Measurements from ENCODE around the gene FCHO1.

Gene FCHO1

GRCh38 chr19:17790059-17790780, 38.9 kb downstream of the FCHO1 start:
- TF ChIP-seq CTCF (conservative IDR thresholded peaks at IDR 0.05): no peak
- H3K27ac ChIP-seq: peak overlapping the region; percentile 62

- TF ChIP-seq CTCF (conservative IDR thresholded peaks at IDR 0.05): no peak
- no peak overlapping the region for H3K27ac ChIP-seq
Observed at GRCh38 chr19:17794412-17794730, 43.1 kb downstream of the FCHO1 start.

GRCh38 chr19:17794731-17795494, 43.6 kb downstream of the FCHO1 start, which contains the start of gene B3GNT3:
Gene B3GNT3 (plus strand): TSS chr19:17795138. CDS start chr19:17807808, 12,670 bp downstream.
- TF ChIP-seq CTCF (conservative IDR thresholded peaks at IDR 0.05): no peak
- no peak within 1 kb of the TSS for H3K27ac ChIP-seq

DNA sequence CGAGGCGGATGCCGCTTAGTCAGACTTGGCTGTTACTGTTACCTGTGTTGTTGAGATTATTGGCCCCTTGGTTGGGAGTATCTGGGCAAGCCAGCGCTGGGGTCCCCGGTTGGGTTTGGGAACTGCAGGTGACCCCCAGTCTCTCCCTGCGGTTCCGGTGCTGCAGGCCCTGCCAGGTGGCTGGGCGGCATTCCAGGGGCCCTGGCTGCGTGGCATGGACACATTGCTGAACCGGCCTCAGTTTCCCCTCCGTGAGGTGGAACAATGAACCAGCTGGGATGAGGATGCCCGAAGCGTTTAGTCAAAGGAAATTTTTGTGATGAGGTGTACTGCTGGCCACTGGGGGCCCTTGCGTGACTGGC, 44.2 kb downstream of the FCHO1 start:
- no peak for TF ChIP-seq CTCF (conservative IDR thresholded peaks at IDR 0.05)
- no peak overlapping the region for H3K27ac ChIP-seq

DNA sequence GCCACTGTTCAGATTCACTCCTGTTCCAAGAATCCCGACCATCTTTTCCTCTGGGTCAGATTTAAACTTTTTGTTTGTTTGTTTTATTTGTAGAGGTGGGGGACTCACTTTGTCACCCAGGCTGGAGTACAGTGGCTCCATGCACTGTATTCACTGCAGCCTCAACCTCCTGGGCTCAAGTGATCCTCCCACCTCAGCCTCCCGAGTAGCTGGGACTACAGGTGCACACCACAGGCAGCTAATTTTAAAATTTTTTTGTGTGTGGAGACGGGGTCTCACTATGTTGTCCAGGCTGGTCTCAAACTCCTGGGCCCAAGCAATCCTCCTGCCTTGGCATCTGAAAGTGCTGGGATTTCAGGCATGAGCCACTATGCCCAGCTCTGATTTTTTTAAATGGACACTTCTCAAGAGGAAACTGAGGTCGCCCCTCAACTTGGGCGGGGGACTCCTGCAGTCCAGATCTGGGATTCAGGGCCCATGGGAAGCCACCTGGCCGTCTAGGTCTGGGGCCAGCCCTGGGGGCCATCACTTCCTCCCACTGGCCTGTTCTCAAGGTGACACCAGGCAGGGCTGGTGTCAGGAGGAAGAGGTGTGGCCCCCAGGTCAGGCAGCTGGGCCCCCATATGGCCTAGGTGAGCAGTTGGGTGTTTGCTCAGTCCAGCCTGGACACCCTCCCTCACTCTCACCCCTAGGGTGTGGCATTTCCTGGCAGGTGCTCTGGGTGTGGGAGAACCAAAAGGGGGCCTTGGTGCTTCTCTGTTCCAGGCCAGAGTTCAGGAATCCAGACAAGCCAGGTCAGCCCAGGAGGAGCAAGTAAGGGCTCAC, 44.9 kb downstream of the FCHO1 start:
- H3K27ac ChIP-seq: no peak overlapping the region
- no peak for TF ChIP-seq CTCF (conservative IDR thresholded peaks at IDR 0.05)

- TF ChIP-seq CTCF (conservative IDR thresholded peaks at IDR 0.05): no peak
- H3K27ac ChIP-seq: peak overlapping the region; percentile 31; the same call in 1 of the 2 replicates
Observed at GRCh38 chr19:17796838-17797423, 45.7 kb downstream of the FCHO1 start.

All from VCaP (cell line).